GM12878 (cell line): ENCODE results near the gene MDFI. TPM values are rescaled to one million over a fixed set of nuclear protein-coding genes. Genes with fewer than 3 reads are reported as not detected.

Source experiments
- ATAC-seq: fragments of 200-7000 bp; cut with Tn5 transposase; 3 replicates; pipeline ENCODE4 v1.9.1; 2020; ENCODE audit warnings: mild to moderate bottlenecking, moderate library complexity
- BruUV-seq: library from RNA; stranded (reverse); fragments of 400-500 nt; replicated peaks from 2 replicates; lab custom pipeline; 2021; lab: Mats Ljungman, UMichigan
- CTCF ChIA-PET: fragments of 300-600 bp; sonication (Branson Sonifier 250); formaldehyde crosslinking; extraction: SDS; loops from one replicate; lab custom pipeline; 2021; ENCODE audit warnings: inconsistent platforms; lab: Yijun Ruan, JAX
- POLR2A ChIA-PET: fragments of 350-600 bp; formaldehyde crosslinking; extraction: SDS; loops from one replicate; lab custom pipeline; 2021; ENCODE audit warnings: inconsistent platforms; lab: Charles Lee
- RAD21 ChIA-PET: fragments of 300-600 bp; sonication (Branson Sonifier 250); formaldehyde crosslinking; loops from one replicate; lab custom pipeline; 2023; ENCODE audit warnings: antibody characterized with exemption; ENCODE audit not compliant: unreplicated experiment; lab: Charles Lee
- SMC1A ChIA-PET: fragments of 300-600 bp; sonication (Branson Sonifier 250); formaldehyde crosslinking; loops from one replicate; lab custom pipeline; 2023; ENCODE audit not compliant: unreplicated experiment, uncharacterized antibody; lab: Charles Lee
- DNase-seq: peaks from one replicate; pipeline ENCODE4 v3.0.0-alpha.2; 2011; ENCODE audit warnings: low read depth, low spot score
- FAIRE-seq: peaks from 3 replicates; lab custom pipeline; 2011; peaks lifted over from hg19 to GRCh38; lab: Jason Lieb, UNC
- H2AFZ ChIP-seq: 2 replicates; pipeline ENCODE4 v1.6.0; 2011; ENCODE audit warnings: low read depth, low read length, control low read depth; ENCODE audit not compliant: control insufficient read depth
- H3K27ac ChIP-seq: 2 replicates; pipeline ENCODE4 v1.5.1; 2011; ENCODE audit warnings: control low read depth; ENCODE audit not compliant: control insufficient read depth, insufficient read depth
- H3K27me3 ChIP-seq, 2 experiments: replicated peaks in 1 of 2; 2 replicates each; pipeline versions ENCODE4 v1.6.0 to v1.6.1; 2011; ENCODE audit warnings: low read length in 1 of 2; ENCODE audit not compliant: control insufficient read depth in 2 of 2, insufficient read depth in 2 of 2
- H3K36me3 ChIP-seq, 2 experiments: 2 replicates each; pipeline ENCODE4 v1.5.1; 2011; ENCODE audit warnings: low read length in 1 of 2; ENCODE audit not compliant: control insufficient read depth in 2 of 2, insufficient read depth in 2 of 2
- H3K4me1 ChIP-seq: 2 replicates; pipeline ENCODE4 v1.6.1; 2011; ENCODE audit warnings: mild to moderate bottlenecking, low read length, moderate library complexity, mixed read lengths; ENCODE audit not compliant: control insufficient read depth, insufficient read depth
- H3K4me2 ChIP-seq: 2 replicates; pipeline ENCODE4 v1.6.0; 2011; ENCODE audit warnings: control low read depth; ENCODE audit not compliant: control insufficient read depth, insufficient read depth
- H3K4me3 ChIP-seq: fragments of 200-600 bp; sonication (generic); 2 replicates; pipeline ENCODE4 v1.5.1; 2016
- H3K79me2 ChIP-seq: 2 replicates; pipeline ENCODE4 v1.6.0; 2011; ENCODE audit warnings: low read length; ENCODE audit not compliant: control insufficient read depth, insufficient read depth
- H3K9ac ChIP-seq: 2 replicates; pipeline ENCODE4 v1.8.0; 2011; ENCODE audit warnings: low read length, control low read depth, mixed read lengths; ENCODE audit not compliant: control insufficient read depth, insufficient read depth
- H3K9me3 ChIP-seq: replicated peaks from 3 replicates; pipeline ENCODE4 v1.5.1; 2011; ENCODE audit warnings: mild to moderate bottlenecking, low read length; ENCODE audit not compliant: control insufficient read depth, insufficient read depth
- H4K20me1 ChIP-seq: 2 replicates; pipeline ENCODE4 v1.6.0; 2011; ENCODE audit not compliant: control insufficient read depth, insufficient read depth
- ASH2L ChIP-seq: fragments of 300-600, 200-600 bp; sonication (generic); IDR thresholded peaks from 2 replicates; pipeline ENCODE4 v1.6.1; 2017; ENCODE audit warnings: low read depth, mild to moderate bottlenecking, borderline replicate concordance
- CBX5 ChIP-seq: sonication (generic); IDR thresholded peaks from 2 replicates; pipeline ENCODE4 v1.6.1; 2016; ENCODE audit warnings: low read depth, moderate library complexity, mild to moderate bottlenecking, inconsistent platforms
- CEBPB ChIP-seq, 2 experiments: fragments of 150-350 bp in 1 of 2; IDR thresholded peaks; 2 replicates each; pipeline ENCODE4 v1.6.1; 2012 to 2014; ENCODE audit warnings: low read depth in 2 of 2, low read length in 2 of 2, borderline replicate concordance in 1 of 2, inconsistent platforms in 1 of 2
- CHD1 ChIP-seq: IDR thresholded peaks from 2 replicates; pipeline ENCODE4 v1.6.1; 2012; ENCODE audit warnings: low read depth, low read length, improper control_type of control experiment
- GABPA ChIP-seq: IDR thresholded peaks from 2 replicates; pipeline ENCODE4 v1.6.1; 2014; ENCODE audit warnings: antibody characterized with exemption, low read depth, mild to moderate bottlenecking, inconsistent platforms
- GATAD2B ChIP-seq: fragments of 450-650 bp; conservative IDR thresholded peaks from 2 replicates; pipeline ENCODE4 v1.6.1; 2017; ENCODE audit warnings: low read depth, mild to moderate bottlenecking, moderate library complexity
- KLF5 ChIP-seq: fragments of 450-650 bp; IDR thresholded peaks from 2 replicates; pipeline ENCODE4 v1.6.1; 2014; ENCODE audit warnings: mild to moderate bottlenecking; ENCODE audit not compliant: partially characterized antibody
- MEF2B ChIP-seq: fragments of 450-650 bp; IDR thresholded peaks from 2 replicates; pipeline ENCODE4 v1.6.1; 2018; ENCODE audit warnings: mild to moderate bottlenecking, moderate library complexity; ENCODE audit not compliant: partially characterized antibody, poor library complexity, severe bottlenecking
- RCOR1 ChIP-seq: conservative IDR thresholded peaks from 2 replicates; pipeline ENCODE4 v1.6.1; 2012; ENCODE audit warnings: low read depth, low read length, improper control_type of control experiment
- SP1 ChIP-seq: IDR thresholded peaks from one replicate; pipeline ENCODE4 v1.6.1; 2011; ENCODE audit warnings: low read depth, low read length
- SPI1 ChIP-seq: IDR thresholded peaks from 2 replicates; pipeline ENCODE4 v1.6.1; 2011; ENCODE audit warnings: low read depth, mild to moderate bottlenecking, low read length, moderate library complexity, borderline replicate concordance; ENCODE audit not compliant: insufficient read depth
- TCF12 ChIP-seq: IDR thresholded peaks from 2 replicates; pipeline ENCODE4 v1.6.1; 2011; ENCODE audit warnings: low read depth, mild to moderate bottlenecking, low read length
- TCF7 ChIP-seq: IDR thresholded peaks from 2 replicates; pipeline ENCODE4 v1.6.1; 2014; ENCODE audit warnings: antibody characterized with exemption, borderline replicate concordance
- ZNF207 ChIP-seq: fragments of 450-650 bp; IDR thresholded peaks from 2 replicates; pipeline ENCODE4 v1.6.1; 2014; ENCODE audit warnings: antibody characterized with exemption, mild to moderate bottlenecking, borderline replicate concordance
- ZNF24 ChIP-seq: fragments of 450-650 bp; IDR thresholded peaks from 2 replicates; pipeline ENCODE4 v1.6.1; 2017; ENCODE audit warnings: antibody characterized with exemption, mild to moderate bottlenecking
- WGBS: methylation state at CpG from one replicate; pipeline ENCODE4 v1.1.6; 2016; ENCODE audit warnings: low lambda C conversion rate; ENCODE audit not compliant: insufficient replicate concordance, insufficient coverage; ENCODE audit errors: missing lambda C conversion rate; 5-methylcytosine and 5-hydroxymethylcytosine counted together
- in situ Hi-C: fragments of 300-500 bp; cut with MboI; formaldehyde crosslinking; loops from 9 replicates; pipeline ENCODE4 v1.14.3; 2018; ENCODE audit warnings: mixed read lengths
- intact Hi-C: fragments of 100-400 bp; cut with micrococcal nuclease; formaldehyde crosslinking; loops from one replicate; pipeline ENCODE4 v1.14.2; 2022; ENCODE audit not compliant: unreplicated experiment
- polyA plus RNA-seq, 11 experiments: library from polyadenylated mRNA; depleted of rRNA in 4 of 11; unstranded in 6 of 11; stranded (reverse) in 5 of 11; fragments of >200 nt; fragmentation: Nextera tagmentation in 4 of 11; fragmentation: Illumina TruSeq in 1 of 11; extraction: Ambion mirVana in 4 of 11; extraction: Trizol in 1 of 11; gene quantifications; 1 replicate in 1 of 11; 2 replicates in 10 of 11; pipeline versions ENCODE4 v1.2.1 to v1.2.3, GENCODE V29; 2011 to 2016; ENCODE audit warnings: inconsistent platforms in 2 of 11, missing spikeins in 2 of 11, low read depth in 1 of 11
- total RNA-seq, 4 experiments: library from RNA; depleted of rRNA in 3 of 4; stranded (reverse); fragments of >200 nt in 3 of 4; fragmentation: Illumina TruSeq in 1 of 4; extraction: Trizol in 1 of 4; gene quantifications; 2 replicates each; pipeline versions ENCODE4 v1.2.1 to v1.2.3, GENCODE V29; 2013 to 2021
- TF ChIP-seq, protein P1 (sequence below): fragments of 450-650 bp; formaldehyde crosslinking; IDR thresholded peaks from 2 replicates; pipeline ENCODE4 v1.4.0; 2020; ENCODE audit warnings: mild to moderate bottlenecking, moderate library complexity
- TF ChIP-seq, protein P2 (sequence below): IDR thresholded peaks from 2 replicates; pipeline ENCODE4 v1.6.1; 2011; ENCODE audit warnings: low read depth, mild to moderate bottlenecking, low read length, moderate library complexity, borderline replicate concordance; ENCODE audit errors: extremely low read depth
- TF ChIP-seq, protein P3 (sequence below): fragments of 450-650 bp; IDR thresholded peaks from 2 replicates; pipeline ENCODE4 v1.6.1; 2017; ENCODE audit warnings: mild to moderate bottlenecking, moderate library complexity

Gene MDFI
- total and polyA plus RNA-seq, 10 of the 15 experiments (the other 5 are each of a cell fraction or from before 2014, with no cell fraction given), result not detected

DNA sequence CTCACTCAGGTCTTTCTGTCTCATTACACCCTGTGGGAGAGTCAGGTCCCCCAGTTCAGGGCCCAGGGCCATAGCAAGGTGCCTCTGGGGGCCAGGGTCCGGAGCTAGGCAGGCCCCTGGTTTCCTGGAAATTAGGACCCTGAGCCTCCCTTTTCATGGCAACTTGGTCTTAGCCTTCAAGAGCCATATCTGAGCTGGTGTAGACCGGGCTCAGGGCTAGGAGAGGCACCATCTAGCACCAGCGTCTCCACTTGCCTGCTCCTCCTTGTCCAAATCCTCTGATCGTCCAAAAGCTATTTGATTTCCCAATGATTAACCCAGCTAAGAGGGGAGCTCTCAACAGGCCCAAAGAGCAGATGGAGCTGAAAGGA is 5.6 kb downstream of the MDFI start:
- CTCF ChIA-PET, result no interaction called here
- no peaks in the 10 kb centered on the region for H3K36me3 ChIP-seq
- no peak overlapping the region for H3K27ac ChIP-seq
- no peak for DNase-seq
- H3K4me2 ChIP-seq, result no peak overlapping the region
- H3K4me3 ChIP-seq, result no peak overlapping the region
- no peak overlapping the region for H2AFZ ChIP-seq
- intact Hi-C loops (no loop called here), in situ Hi-C loops (no loop called here)
- WGBS, result 28% methylated on average over 4 of the region's 4 CpGs
- ATAC-seq, result no peak
- RAD21 ChIA-PET, result no interaction called here
- FAIRE-seq, result no peak
- BruUV-seq, result no TSS peak
- H3K9ac ChIP-seq, result no peak overlapping the region
- POLR2A ChIA-PET, result no interaction called here
- no peaks in the 10 kb centered on the region for H3K9me3 ChIP-seq
- H4K20me1 ChIP-seq, result no peaks in the 10 kb centered on the region
- no peaks in the 10 kb centered on the region for H3K79me2 ChIP-seq
- H3K27me3 ChIP-seq, result peaks cover 0 to 7% of the 10 kb centered on the region in 2 experiments; a peak in 3 of 4 replicates
- no peaks in the 10 kb centered on the region for H3K4me1 ChIP-seq
- SMC1A ChIA-PET, result no interaction called here
- TF ChIP-seq CEBPB (IDR thresholded peaks at IDR 0.05; ENCODE audit: borderline replicate concordance in 1 of 2, low read depth in 2 of 2, low read length in 2 of 2) (no peak), TCF7 (no peak), ZNF24 (no peak), RCOR1 (no peak), SP1 (no peak), CBX5 (no peak), CHD1 (no peak), SPI1 (no peak), ZNF207 (no peak), GABPA (no peak), TCF12 (no peak), MEF2B (no peak), GATAD2B (no peak), KLF5 (no peak), ASH2L (no peak)
- TF ChIP-seq, protein P1, sequence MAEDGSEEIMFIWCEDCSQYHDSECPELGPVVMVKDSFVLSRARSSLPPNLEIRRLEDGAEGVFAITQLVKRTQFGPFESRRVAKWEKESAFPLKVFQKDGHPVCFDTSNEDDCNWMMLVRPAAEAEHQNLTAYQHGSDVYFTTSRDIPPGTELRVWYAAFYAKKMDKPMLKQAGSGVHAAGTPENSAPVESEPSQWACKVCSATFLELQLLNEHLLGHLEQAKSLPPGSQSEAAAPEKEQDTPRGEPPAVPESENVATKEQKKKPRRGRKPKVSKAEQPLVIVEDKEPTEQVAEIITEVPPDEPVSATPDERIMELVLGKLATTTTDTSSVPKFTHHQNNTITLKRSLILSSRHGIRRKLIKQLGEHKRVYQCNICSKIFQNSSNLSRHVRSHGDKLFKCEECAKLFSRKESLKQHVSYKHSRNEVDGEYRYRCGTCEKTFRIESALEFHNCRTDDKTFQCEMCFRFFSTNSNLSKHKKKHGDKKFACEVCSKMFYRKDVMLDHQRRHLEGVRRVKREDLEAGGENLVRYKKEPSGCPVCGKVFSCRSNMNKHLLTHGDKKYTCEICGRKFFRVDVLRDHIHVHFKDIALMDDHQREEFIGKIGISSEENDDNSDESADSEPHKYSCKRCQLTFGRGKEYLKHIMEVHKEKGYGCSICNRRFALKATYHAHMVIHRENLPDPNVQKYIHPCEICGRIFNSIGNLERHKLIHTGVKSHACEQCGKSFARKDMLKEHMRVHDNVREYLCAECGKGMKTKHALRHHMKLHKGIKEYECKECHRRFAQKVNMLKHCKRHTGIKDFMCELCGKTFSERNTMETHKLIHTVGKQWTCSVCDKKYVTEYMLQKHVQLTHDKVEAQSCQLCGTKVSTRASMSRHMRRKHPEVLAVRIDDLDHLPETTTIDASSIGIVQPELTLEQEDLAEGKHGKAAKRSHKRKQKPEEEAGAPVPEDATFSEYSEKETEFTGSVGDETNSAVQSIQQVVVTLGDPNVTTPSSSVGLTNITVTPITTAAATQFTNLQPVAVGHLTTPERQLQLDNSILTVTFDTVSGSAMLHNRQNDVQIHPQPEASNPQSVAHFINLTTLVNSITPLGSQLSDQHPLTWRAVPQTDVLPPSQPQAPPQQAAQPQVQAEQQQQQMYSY (CRISPR knock-in tag), result no peak
- TF ChIP-seq, protein P2, sequence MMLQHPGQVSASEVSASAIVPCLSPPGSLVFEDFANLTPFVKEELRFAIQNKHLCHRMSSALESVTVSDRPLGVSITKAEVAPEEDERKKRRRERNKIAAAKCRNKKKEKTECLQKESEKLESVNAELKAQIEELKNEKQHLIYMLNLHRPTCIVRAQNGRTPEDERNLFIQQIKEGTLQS, result no peak
- TF ChIP-seq, protein P3, sequence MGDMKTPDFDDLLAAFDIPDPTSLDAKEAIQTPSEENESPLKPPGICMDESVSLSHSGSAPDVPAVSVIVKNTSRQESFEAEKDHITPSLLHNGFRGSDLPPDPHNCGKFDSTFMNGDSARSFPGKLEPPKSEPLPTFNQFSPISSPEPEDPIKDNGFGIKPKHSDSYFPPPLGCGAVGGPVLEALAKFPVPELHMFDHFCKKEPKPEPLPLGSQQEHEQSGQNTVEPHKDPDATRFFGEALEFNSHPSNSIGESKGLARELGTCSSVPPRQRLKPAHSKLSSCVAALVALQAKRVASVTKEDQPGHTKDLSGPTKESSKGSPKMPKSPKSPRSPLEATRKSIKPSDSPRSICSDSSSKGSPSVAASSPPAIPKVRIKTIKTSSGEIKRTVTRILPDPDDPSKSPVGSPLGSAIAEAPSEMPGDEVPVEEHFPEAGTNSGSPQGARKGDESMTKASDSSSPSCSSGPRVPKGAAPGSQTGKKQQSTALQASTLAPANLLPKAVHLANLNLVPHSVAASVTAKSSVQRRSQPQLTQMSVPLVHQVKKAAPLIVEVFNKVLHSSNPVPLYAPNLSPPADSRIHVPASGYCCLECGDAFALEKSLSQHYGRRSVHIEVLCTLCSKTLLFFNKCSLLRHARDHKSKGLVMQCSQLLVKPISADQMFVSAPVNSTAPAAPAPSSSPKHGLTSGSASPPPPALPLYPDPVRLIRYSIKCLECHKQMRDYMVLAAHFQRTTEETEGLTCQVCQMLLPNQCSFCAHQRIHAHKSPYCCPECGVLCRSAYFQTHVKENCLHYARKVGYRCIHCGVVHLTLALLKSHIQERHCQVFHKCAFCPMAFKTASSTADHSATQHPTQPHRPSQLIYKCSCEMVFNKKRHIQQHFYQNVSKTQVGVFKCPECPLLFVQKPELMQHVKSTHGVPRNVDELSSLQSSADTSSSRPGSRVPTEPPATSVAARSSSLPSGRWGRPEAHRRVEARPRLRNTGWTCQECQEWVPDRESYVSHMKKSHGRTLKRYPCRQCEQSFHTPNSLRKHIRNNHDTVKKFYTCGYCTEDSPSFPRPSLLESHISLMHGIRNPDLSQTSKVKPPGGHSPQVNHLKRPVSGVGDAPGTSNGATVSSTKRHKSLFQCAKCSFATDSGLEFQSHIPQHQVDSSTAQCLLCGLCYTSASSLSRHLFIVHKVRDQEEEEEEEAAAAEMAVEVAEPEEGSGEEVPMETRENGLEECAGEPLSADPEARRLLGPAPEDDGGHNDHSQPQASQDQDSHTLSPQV, result no peak
